HCT116 (cell line): ENCODE data around the gene CABS1.

Experiments used
- ATF3 ChIP-seq: IDR thresholded peaks from 2 replicates; pipeline ENCODE4 v1.6.1; 2012
- CBX3 ChIP-seq: IDR thresholded peaks from 2 replicates; pipeline ENCODE4 v1.6.1; 2012; ENCODE audit warnings: low read depth
- CTCF ChIP-seq, 3 experiments: fragments of 200-600 bp in 1 of 3; sonication (generic) in 1 of 3; IDR thresholded peaks in 2 of 3; conservative IDR thresholded peaks in 1 of 3; 2 replicates each; pipeline ENCODE4 v1.5.1; 2012 to 2017; ENCODE audit warnings: low read depth in 2 of 3, low read length in 2 of 3, antibody characterized with exemption in 1 of 3, borderline replicate concordance in 1 of 3, control low read depth in 1 of 3, mild to moderate bottlenecking in 1 of 3, mixed read lengths in 1 of 3, mixed run types in 1 of 3, moderate library complexity in 1 of 3; ENCODE audit not compliant: insufficient read depth in 1 of 3
- ELF1 ChIP-seq: IDR thresholded peaks from 2 replicates; pipeline ENCODE4 v1.6.1; 2012; ENCODE audit warnings: low read depth, borderline replicate concordance
- EZH2 ChIP-seq: fragments of 200-600 bp; sonication (generic); IDR thresholded peaks from 2 replicates; pipeline ENCODE4 v1.6.1; 2017; ENCODE audit warnings: antibody characterized with exemption, mixed run types
- EZH2phosphoT487 ChIP-seq: fragments of 200-600 bp; IDR thresholded peaks from 2 replicates; pipeline ENCODE4 v1.6.1; 2018; ENCODE audit warnings: antibody characterized with exemption, borderline replicate concordance
- MAX ChIP-seq: IDR thresholded peaks from 2 replicates; pipeline ENCODE4 v1.6.1; 2012
- POLR2A ChIP-seq: IDR thresholded peaks from 2 replicates; pipeline ENCODE4 v1.7.0; 2011; ENCODE audit warnings: borderline replicate concordance; ENCODE audit not compliant: insufficient read depth, insufficient read length; ENCODE audit errors: extremely low read depth
- POLR2AphosphoS5 ChIP-seq: IDR thresholded peaks from 2 replicates; pipeline ENCODE4 v1.6.1; 2011; ENCODE audit warnings: mild to moderate bottlenecking, low read depth, low read length, moderate library complexity
- RAD21 ChIP-seq: IDR thresholded peaks from 2 replicates; pipeline ENCODE4 v1.6.1; 2012; ENCODE audit warnings: low read depth, mild to moderate bottlenecking
- SIN3A ChIP-seq: IDR thresholded peaks from 2 replicates; pipeline ENCODE4 v1.6.1; 2012; ENCODE audit warnings: low read depth
- SP1 ChIP-seq: IDR thresholded peaks from 2 replicates; pipeline ENCODE4 v1.6.1; 2012; ENCODE audit warnings: low read depth
- SRF ChIP-seq: IDR thresholded peaks from 2 replicates; pipeline ENCODE4 v1.6.1; 2012; ENCODE audit warnings: low read depth
- ZNF274 ChIP-seq: fragments of 200-500 bp; sonication (Bioruptor generic); IDR thresholded peaks from 2 replicates; pipeline ENCODE4 v1.6.1; 2014; ENCODE audit warnings: mild to moderate bottlenecking, low read depth, low read length, inconsistent platforms

GRCh38 chr4:70337886-70338420, 3.2 kb downstream of the CABS1 start:
- TF ChIP-seq RAD21 (no peak), CTCF (IDR thresholded peaks at IDR 0.05 in 2 of 3, conservative IDR thresholded peaks at IDR 0.05 in 1 of 3; ENCODE audit: borderline replicate concordance in 1 of 3, insufficient read depth in 1 of 3, low read depth in 2 of 3, low read length in 2 of 3) (no peak), ATF3 (no peak), MAX (no peak), POLR2A (no peak), POLR2AphosphoS5 (no peak), ELF1 (no peak), ZNF274 (no peak), SIN3A (no peak), EZH2 (no peak), SRF (no peak), SP1 (no peak), CBX3 (no peak), EZH2phosphoT487 (no peak)
